NCI-H82 treated with DMSO at 0.1 percent for 48 hours (cell line): Measurements from ENCODE around the gene AGRP.

Experiments used
- DNase-seq: peaks from one replicate; lab custom pipeline; 2025; ENCODE audit not compliant: unreplicated experiment; lab: John Stamatoyannopoulos, UW

Gene AGRP

DNA sequence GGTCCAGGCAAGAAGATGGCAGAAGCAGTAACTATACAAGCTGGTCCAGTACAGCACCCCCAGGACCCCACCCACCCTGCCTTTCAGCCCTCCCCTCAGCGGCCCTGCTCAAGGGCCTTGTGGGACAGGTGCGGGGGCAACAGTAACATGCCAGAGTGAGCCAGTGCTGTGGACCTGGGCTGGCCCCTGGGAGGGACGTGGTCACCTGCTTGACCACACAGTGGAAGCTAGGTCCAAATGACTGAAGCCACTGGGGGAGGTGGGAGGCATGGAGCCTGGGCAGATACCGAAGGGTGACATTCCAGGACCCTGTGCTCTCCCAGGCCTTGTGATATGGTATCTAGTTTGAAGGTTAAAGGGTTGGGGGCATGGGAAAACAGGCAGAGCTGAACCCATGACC, 19.7 kb downstream of the AGRP start:
- DNase-seq, result no peak

- DNase-seq, result no peak
Observed at GRCh38 chr16:67463059-67463458, 20.3 kb downstream of the AGRP start.

GRCh38 chr16:67462279-67462655, 21.1 kb downstream of the AGRP start:
- no peak for DNase-seq

- DNase-seq, result no peak
Observed at GRCh38 chr16:67461600-67462278, 21.6 kb downstream of the AGRP start.

- no peak for DNase-seq
Observed at GRCh38 chr16:67460961-67461360, 22.4 kb downstream of the AGRP start.

GRCh38 chr16:67460168-67460567, 23.2 kb downstream of the AGRP start:
- no peak for DNase-seq

- no peak for DNase-seq
Observed at GRCh38 chr16:67459861-67460150, 23.5 kb downstream of the AGRP start.

DNA sequence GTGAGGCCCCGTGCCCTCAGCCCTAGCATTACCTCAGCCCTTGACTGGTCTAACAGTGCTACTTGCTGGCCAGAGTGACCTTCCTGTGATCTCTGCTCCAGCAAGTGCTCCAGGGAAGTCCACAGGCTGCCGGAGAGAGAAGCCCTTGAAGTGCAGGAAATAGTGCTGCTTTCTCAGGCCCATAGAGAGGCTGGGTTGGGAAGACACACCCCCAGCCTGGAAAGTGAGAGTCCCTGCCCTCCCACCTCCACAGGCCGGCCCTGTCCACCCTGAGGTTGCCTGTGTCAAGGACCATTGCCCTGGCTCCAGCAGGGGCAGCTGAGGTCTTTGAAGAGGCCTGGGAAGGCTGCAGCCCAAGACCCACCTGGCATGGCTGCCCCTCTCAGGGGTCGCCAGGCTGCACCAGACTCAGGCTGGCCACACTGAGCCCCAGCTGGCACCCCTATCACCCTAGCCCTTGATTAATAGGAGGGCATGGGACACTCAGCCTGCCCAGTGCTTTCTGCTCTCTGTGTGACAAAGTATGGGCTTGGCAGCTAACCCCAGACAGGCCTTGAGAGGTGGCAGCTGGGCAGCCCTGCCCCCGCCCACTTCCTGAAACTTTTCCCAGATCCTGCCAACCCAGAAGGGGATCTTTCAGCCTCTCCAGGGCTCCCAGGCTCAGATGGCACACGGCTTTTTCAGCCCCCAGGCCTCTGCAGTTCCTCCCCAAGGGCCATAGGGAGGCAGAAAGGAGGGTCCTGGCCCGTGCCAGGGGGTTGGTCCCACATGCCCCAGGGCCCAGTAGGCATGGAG, 24.1 kb downstream of the AGRP start:
- no peak for DNase-seq

- no peak for DNase-seq
Observed at GRCh38 chr16:67458121-67458641, 25.2 kb downstream of the AGRP start.

- DNase-seq, result no peak
Observed at GRCh38 chr16:67457611-67458010, 25.7 kb downstream of the AGRP start.

- DNase-seq, result no peak
Observed at GRCh38 chr16:67456391-67457081, 26.8 kb downstream of the AGRP start.

GRCh38 chr16:67454852-67455251, 28.5 kb downstream of the AGRP start:
- no peak for DNase-seq

DNA sequence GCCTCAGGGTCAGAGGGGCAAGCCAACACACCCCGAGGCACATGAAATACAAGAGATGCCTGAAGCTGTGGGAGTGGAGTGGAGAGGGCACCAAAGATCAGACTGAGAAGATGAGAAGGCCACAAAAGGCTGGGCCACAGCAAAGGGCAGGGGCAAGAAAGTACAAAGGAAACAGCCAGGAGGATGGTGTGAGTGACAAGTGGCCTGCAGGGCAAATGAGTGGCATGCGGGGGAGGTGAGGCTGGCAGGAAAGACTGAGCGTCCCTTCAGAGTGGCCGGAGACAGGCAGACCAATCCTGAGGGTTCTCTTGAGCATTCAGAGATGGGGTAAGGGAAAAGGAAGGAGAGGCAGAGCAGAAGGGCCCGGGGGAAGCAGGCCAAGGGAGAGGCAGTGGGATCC, 29.2 kb downstream of the AGRP start:
- DNase-seq, result no peak

GRCh38 chr16:67451704-67452435, 31.5 kb downstream of the AGRP start:
- DNase-seq, result no peak

- no peak for DNase-seq
Observed at GRCh38 chr16:67451061-67451703, 32.2 kb downstream of the AGRP start.

DNA sequence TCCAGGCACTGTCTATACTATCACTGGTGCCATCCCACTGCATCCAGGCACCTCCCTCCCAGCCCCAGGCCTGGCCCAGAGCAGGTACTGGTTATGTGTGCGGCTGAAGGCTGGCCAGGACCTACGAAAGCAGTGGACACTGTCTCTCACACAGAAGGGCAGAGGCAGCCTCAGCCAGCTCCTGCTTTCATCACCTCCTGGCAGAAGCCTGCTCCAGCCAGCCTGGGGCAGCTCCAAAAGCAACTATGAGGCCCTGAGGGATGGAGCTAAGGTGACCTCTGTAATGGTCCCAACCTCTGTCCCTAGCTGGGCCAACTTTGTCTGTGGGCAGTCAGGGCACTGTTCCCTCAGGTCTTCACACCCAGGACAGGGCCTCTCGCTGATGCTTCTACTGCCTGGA, 33.6 kb downstream of the AGRP start:
- DNase-seq, result no peak

DNA sequence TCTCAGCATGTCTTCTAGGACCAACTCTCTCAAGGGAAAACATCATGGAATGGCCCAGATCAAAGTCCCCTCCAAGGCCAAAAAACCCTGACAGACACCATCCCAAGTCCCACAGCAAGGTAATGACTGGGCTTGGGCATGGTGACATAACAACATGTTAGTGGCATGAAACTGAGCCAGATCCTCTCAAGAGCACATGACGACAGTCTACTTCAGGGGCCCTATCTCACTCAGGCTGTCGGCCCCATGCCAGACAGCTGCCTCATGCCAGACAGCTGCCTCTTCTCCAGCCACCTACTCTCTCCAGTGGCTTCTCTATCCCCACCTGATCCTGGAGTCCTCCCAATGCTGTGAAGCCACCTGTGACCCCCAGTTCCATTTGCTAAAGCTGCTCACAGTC, 34.0 kb downstream of the AGRP start:
- DNase-seq, result no peak

- no peak for DNase-seq
Observed at GRCh38 chr16:67448580-67448979, 34.8 kb downstream of the AGRP start.

DNA sequence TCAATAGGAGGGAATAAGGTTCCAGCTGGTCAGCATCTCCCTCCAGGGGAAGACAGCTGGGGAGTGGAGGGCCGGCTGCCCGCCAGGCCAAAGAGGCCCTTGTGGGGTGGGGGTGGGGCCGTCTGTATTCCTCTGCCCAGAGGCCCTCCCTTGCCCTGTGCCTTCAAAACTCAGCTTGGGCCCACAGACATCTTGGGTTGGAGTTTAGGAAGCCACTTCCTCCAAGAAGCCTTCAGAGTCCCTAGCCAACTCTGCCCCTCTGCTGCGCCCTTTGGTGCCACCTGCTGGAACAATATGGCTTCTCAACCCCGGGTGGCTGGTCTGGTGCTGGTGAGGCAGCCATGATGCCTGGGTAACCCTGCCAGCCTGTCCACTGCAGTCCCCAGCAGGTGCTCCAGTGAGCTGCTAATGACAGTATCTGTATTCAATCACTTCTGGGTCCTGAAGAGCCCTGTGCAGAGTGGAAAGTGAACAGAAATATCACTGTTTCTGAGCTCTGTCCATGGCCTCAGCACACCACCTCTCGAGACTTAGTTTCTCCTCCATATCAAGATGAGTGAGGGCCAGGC, 35.8 kb downstream of the AGRP start:
- DNase-seq, result no peak

DNA sequence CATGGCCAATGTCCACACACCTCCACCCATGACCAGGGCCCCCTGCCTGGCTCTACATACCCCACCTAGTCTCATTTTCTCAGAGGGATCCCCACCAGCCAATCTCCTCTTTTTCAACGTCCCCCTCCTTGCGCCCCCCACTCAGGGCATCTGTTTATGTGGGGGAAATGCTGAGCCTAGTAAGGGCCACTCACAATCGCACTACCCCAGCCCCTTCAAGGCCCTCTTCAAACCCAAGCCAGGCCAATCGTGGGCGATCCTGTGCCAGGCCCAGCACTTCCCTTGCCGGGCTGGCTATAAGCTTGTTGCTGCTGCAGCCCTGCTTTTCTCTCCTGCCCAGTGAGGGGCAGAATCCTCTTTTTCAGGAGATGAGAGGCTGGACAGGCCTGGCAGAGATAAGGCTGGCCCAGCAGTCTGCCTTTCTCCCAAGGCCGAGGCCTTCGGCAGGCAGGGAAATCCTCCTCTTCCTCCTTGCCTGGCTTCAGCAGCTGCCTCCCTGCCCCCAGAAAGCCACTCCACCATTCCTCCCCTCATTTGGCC, 36.3 kb downstream of the AGRP start:
- DNase-seq, result no peak
